Liver (tissue), 9 donors: ENCODE results near the gene F12. TPM values are rescaled to one million over a fixed set of nuclear protein-coding genes. Genes with fewer than 3 reads are reported as not detected.

Experiments used
- DNase-seq: peaks from one replicate; pipeline ENCODE4 v3.0.0-alpha.2; 2017; ENCODE audit warnings: low spot score
- H3K27ac ChIP-seq, 2 donors: one replicate each; pipeline ENCODE4 v1.7.0; 2013; ENCODE audit warnings: inconsistent platforms in 2 of 2, low read length in 2 of 2, control low read depth in 1 of 2, low read depth in 1 of 2, mild to moderate bottlenecking in 1 of 2
- H3K27me3 ChIP-seq, 4 donors: one replicate each; pipeline versions ENCODE4 v1.6.1 to v1.7.0; 2013; ENCODE audit warnings: low read length in 3 of 4, inconsistent platforms in 1 of 4, mild to moderate bottlenecking in 1 of 4, moderate library complexity in 1 of 4; ENCODE audit not compliant: control insufficient read depth in 4 of 4, insufficient read depth in 4 of 4
- H3K36me3 ChIP-seq, 4 donors: one replicate each; pipeline versions ENCODE4 v1.6.1 to v1.7.0; 2013; ENCODE audit warnings: low read length in 3 of 4, mild to moderate bottlenecking in 3 of 4, low read depth in 1 of 4, moderate library complexity in 1 of 4; ENCODE audit not compliant: control insufficient read depth in 4 of 4, insufficient read depth in 3 of 4
- H3K4me1 ChIP-seq, 4 donors: one replicate each; pipeline versions ENCODE4 v1.6.1 to v1.7.0; 2013; ENCODE audit warnings: low read length in 3 of 4, mild to moderate bottlenecking in 3 of 4, moderate library complexity in 1 of 4; ENCODE audit not compliant: control insufficient read depth in 4 of 4, insufficient read depth in 4 of 4
- H3K4me3 ChIP-seq, 3 donors: one replicate each; pipeline versions ENCODE4 v1.6.1 to v1.7.0; 2013; ENCODE audit warnings: low read length in 3 of 3, control low read depth in 1 of 3, low read depth in 1 of 3, mild to moderate bottlenecking in 1 of 3
- H3K9ac ChIP-seq, 2 donors: one replicate each; pipeline ENCODE4 v1.7.0; 2013; ENCODE audit warnings: low read length in 2 of 2, mild to moderate bottlenecking in 2 of 2, moderate library complexity in 2 of 2, control low read depth in 1 of 2, low read depth in 1 of 2
- H3K9me3 ChIP-seq, 4 donors: one replicate each; pipeline versions ENCODE4 v1.6.1 to v1.7.0; 2013; ENCODE audit warnings: low read length in 3 of 4; ENCODE audit not compliant: control insufficient read depth in 4 of 4
- ATF3 ChIP-seq: IDR thresholded peaks from 2 replicates; pipeline ENCODE4 v1.6.1; 2016; ENCODE audit warnings: antibody characterized with exemption
- CTCF ChIP-seq: fragments of 150-350 bp; IDR thresholded peaks from 2 replicates; pipeline ENCODE4 v1.5.1; 2017; ENCODE audit warnings: improper control_type of control experiment, low read depth, low read length; ENCODE audit not compliant: missing input control
- EGR1 ChIP-seq, 2 donors: IDR thresholded peaks; 2 replicates each; pipeline ENCODE4 v1.6.1; 2016 to 2018; ENCODE audit warnings: antibody characterized with exemption in 2 of 2, low read depth in 2 of 2
- FOXA1 ChIP-seq: IDR thresholded peaks from 2 replicates; pipeline ENCODE4 v1.6.1; 2016; ENCODE audit warnings: antibody characterized with exemption
- FOXA2 ChIP-seq: IDR thresholded peaks from 2 replicates; pipeline ENCODE4 v1.6.1; 2016; ENCODE audit warnings: antibody characterized with exemption
- HNF4A ChIP-seq, 2 donors: conservative IDR thresholded peaks; 2 replicates each; pipeline ENCODE4 v1.6.1; 2016; ENCODE audit warnings: antibody characterized with exemption in 2 of 2, mild to moderate bottlenecking in 2 of 2
- HNF4G ChIP-seq: IDR thresholded peaks from 2 replicates; pipeline ENCODE4 v1.6.1; 2016; ENCODE audit warnings: antibody characterized with exemption
- JUND ChIP-seq, 2 donors: IDR thresholded peaks; 2 replicates each; pipeline ENCODE4 v1.6.1; 2016; ENCODE audit warnings: antibody characterized with exemption in 2 of 2
- MAX ChIP-seq: IDR thresholded peaks from 2 replicates; pipeline ENCODE4 v1.6.1; 2016; ENCODE audit warnings: antibody characterized with exemption
- RAD21 ChIP-seq, 2 donors: IDR thresholded peaks; 2 replicates each; pipeline ENCODE4 v1.6.1; 2016; ENCODE audit warnings: antibody characterized with exemption in 2 of 2, mild to moderate bottlenecking in 2 of 2
- RXRA ChIP-seq, 2 donors: IDR thresholded peaks; 2 replicates each; pipeline ENCODE4 v1.6.1; 2017 to 2018; ENCODE audit warnings: antibody characterized with exemption in 2 of 2, mild to moderate bottlenecking in 1 of 2
- SP1 ChIP-seq: IDR thresholded peaks from 2 replicates; pipeline ENCODE4 v1.6.1; 2018; ENCODE audit warnings: antibody characterized with exemption, mild to moderate bottlenecking
- YY1 ChIP-seq: IDR thresholded peaks from 2 replicates; pipeline ENCODE4 v1.6.1; 2016; ENCODE audit warnings: antibody characterized with exemption, mild to moderate bottlenecking
- WGBS: extraction: QIAGEN DNeasy Blood & Tissue Kit; methylation state at CpG from one replicate; pipeline ENCODE4 v1.1.7; 2013; 5-methylcytosine and 5-hydroxymethylcytosine counted together
- polyA plus RNA-seq, 2 donors: library from polyadenylated mRNA; stranded (reverse) in 1 of 2; unstranded in 1 of 2; fragments of 200-250 nt in 1 of 2; fragments of >200 nt in 1 of 2; fragmentation: Nextera tagmentation in 1 of 2; extraction: Ambion mirVana in 1 of 2; gene quantifications; one replicate each; pipeline versions ENCODE4 v1.2.1 to v1.2.3, GENCODE V29; 2013 to 2015
- total RNA-seq, 2 donors: library from RNA; depleted of rRNA; stranded (reverse); fragments of >200 nt; gene quantifications; one replicate each; pipeline ENCODE4 v1.2.3, GENCODE V29; 2014
- TF ChIP-seq, protein P1 (sequence below): IDR thresholded peaks from 2 replicates; pipeline ENCODE4 v1.6.1; 2016; ENCODE audit warnings: antibody characterized with exemption, mild to moderate bottlenecking
- TF ChIP-seq, protein P2 (sequence below): IDR thresholded peaks from 2 replicates; pipeline ENCODE4 v1.6.1; 2016; ENCODE audit warnings: antibody characterized with exemption
- donor health status: healthy.
- donor health status: healthy.
- donor health status: healthy.
- donor health status: healthy.
- donor health status: healthy.

The F12 gene
- total and polyA plus RNA-seq, 4 donors: 27.7 to 328 (median 275) TPM

GRCh38 chr5:177383181-177383580, 26.2 kb downstream of the F12 start:
- H3K4me3 ChIP-seq: no peak overlapping the region
- no peaks in the 10 kb centered on the region for H3K9me3 ChIP-seq
- no peak for TF ChIP-seq HNF4G
- no peak for TF ChIP-seq FOXA2
- TF ChIP-seq EGR1 (IDR thresholded peaks at IDR 0.05; ENCODE audit: low read depth in 2 of 2): no peak
- H3K36me3 ChIP-seq: no peaks in the 10 kb centered on the region
- no peaks in the 10 kb centered on the region for H3K27me3 ChIP-seq
- DNase-seq: no peak
- H3K9ac ChIP-seq: no peak overlapping the region
- peaks cover 4 to 28% (median 14%) of the 10 kb centered on the region in 4 donors for H3K4me1 ChIP-seq
- 94% methylated on average over 9 of the region's 9 CpGs for WGBS
- no peak overlapping the region for H3K27ac ChIP-seq

DNA sequence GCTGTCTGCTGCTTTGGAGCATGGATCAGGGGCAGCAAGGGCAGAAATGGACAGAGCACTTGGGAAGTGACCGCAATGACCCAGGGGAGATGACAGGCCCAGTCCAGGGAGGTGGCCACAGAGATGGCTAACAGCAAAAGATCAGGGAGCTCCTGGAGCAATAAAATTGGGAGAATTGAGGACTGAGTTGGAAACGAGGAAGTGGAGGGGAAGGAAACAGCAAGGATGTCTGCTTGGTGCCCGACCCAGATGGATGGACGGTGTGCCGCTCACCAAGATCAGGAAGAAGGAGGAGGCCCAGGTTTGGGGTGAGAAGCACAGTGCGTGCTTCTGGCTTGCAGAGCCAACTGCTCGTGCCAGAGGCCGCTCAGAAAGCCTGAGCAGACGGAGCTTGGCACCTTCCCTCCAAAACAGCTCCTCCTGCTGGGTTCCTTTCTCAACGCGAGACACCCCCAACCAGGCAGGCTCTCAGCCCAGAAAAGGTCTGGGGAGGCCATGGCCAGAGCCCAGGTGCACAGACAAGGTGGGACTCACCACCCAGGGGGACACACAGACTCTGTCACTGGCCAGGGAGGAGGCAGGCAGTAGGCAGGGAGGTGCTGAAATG, 26.8 kb downstream of the F12 start:
- Histone ChIP-seq H3K4me3 (no peak overlapping the region), H3K27me3 (no peaks in the 10 kb centered on the region), H3K9ac (no peak overlapping the region), H3K9me3 (no peaks in the 10 kb centered on the region), H3K27ac (no peak overlapping the region), H3K36me3 (no peaks in the 10 kb centered on the region), H3K4me1 (peaks cover 8 to 34% (median 20%) of the 10 kb centered on the region in 4 donors)
- WGBS: 26% methylated on average over 11 of the region's 11 CpGs
- no peak for DNase-seq
- peak in 1 of 2 donors; percentile 11 for TF ChIP-seq RXRA (IDR thresholded peaks at IDR 0.05)
- no peak for TF ChIP-seq HNF4A (conservative IDR thresholded peaks at IDR 0.05)
- peak; percentile 71 to 80 for TF ChIP-seq RAD21 (IDR thresholded peaks at IDR 0.05)
- no peak for TF ChIP-seq JUND (IDR thresholded peaks at IDR 0.05)
- TF ChIP-seq MAX: no peak
- no peak for TF ChIP-seq SP1
- TF ChIP-seq CTCF: peak; percentile 38
- TF ChIP-seq ATF3: no peak
- no peak for TF ChIP-seq HNF4G
- TF ChIP-seq FOXA2: no peak
- TF ChIP-seq, protein P1, sequence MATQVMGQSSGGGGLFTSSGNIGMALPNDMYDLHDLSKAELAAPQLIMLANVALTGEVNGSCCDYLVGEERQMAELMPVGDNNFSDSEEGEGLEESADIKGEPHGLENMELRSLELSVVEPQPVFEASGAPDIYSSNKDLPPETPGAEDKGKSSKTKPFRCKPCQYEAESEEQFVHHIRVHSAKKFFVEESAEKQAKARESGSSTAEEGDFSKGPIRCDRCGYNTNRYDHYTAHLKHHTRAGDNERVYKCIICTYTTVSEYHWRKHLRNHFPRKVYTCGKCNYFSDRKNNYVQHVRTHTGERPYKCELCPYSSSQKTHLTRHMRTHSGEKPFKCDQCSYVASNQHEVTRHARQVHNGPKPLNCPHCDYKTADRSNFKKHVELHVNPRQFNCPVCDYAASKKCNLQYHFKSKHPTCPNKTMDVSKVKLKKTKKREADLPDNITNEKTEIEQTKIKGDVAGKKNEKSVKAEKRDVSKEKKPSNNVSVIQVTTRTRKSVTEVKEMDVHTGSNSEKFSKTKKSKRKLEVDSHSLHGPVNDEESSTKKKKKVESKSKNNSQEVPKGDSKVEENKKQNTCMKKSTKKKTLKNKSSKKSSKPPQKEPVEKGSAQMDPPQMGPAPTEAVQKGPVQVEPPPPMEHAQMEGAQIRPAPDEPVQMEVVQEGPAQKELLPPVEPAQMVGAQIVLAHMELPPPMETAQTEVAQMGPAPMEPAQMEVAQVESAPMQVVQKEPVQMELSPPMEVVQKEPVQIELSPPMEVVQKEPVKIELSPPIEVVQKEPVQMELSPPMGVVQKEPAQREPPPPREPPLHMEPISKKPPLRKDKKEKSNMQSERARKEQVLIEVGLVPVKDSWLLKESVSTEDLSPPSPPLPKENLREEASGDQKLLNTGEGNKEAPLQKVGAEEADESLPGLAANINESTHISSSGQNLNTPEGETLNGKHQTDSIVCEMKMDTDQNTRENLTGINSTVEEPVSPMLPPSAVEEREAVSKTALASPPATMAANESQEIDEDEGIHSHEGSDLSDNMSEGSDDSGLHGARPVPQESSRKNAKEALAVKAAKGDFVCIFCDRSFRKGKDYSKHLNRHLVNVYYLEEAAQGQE: peak; percentile 14
- TF ChIP-seq YY1: no peak
- no peak for TF ChIP-seq FOXA1
- TF ChIP-seq, protein P2, sequence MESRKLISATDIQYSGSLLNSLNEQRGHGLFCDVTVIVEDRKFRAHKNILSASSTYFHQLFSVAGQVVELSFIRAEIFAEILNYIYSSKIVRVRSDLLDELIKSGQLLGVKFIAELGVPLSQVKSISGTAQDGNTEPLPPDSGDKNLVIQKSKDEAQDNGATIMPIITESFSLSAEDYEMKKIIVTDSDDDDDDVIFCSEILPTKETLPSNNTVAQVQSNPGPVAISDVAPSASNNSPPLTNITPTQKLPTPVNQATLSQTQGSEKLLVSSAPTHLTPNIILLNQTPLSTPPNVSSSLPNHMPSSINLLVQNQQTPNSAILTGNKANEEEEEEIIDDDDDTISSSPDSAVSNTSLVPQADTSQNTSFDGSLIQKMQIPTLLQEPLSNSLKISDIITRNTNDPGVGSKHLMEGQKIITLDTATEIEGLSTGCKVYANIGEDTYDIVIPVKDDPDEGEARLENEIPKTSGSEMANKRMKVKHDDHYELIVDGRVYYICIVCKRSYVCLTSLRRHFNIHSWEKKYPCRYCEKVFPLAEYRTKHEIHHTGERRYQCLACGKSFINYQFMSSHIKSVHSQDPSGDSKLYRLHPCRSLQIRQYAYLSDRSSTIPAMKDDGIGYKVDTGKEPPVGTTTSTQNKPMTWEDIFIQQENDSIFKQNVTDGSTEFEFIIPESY: no peak
